ENCODE results near the gene PLEKHA4. TPM values are rescaled to one million over a fixed set of nuclear protein-coding genes. Genes with fewer than 3 reads are reported as not detected.
A peak's percentile ranks its signal among the peaks of the same experiment; 100 is the strongest.

Gene PLEKHA4
- total and polyA plus RNA-seq, 9 of the 15 experiments (the other 6 are each of a cell fraction or from before 2014, with no cell fraction given): 0.07 to 30.8 (median 11.4) TPM

DNA sequence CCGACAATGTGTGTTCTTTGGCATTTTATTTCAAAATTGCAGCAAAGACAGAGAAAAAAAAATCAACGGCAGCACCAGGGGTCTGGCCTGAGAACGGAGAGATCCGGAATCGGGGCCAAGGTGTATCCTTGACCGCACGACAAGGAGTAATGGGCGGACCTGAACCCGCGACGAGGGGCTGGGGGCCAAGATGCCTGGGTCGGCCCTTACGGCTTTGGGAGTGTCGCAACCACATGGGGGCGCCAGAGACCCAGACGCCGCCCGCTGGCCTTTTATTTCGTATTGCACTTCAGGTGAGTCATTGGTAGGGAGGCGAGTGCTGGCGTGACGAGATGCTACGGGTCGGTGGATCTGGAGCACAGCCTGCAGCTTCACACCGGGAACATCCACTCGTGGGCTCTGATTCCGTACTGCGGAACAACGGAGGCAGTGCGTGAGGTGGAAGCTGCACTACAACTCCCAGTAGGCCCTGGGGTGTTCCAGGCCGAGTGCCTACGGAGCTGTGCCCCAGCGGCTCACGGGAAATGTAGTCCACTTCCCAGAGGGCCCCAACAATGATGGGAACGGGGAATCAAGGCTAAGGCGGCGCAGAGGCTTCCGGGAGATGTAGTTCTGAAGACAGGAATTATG is 73.2 kb downstream of the PLEKHA4 start (continued):
- TF ChIP-seq, protein P1, sequence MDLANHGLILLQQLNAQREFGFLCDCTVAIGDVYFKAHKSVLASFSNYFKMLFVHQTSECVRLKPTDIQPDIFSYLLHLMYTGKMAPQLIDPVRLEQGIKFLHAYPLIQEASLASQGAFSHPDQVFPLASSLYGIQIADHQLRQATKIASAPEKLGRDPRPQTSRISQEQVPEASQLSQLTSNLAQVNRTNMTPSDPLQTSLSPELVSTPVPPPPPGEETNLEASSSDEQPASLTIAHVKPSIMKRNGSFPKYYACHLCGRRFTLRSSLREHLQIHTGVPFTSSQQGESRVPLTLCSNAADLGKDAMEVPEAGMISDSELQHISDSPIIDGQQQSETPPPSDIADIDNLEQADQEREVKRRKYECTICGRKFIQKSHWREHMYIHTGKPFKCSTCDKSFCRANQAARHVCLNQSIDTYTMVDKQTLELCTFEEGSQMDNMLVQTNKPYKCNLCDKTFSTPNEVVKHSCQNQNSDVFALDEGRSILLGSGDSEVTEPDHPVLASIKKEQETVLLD (IDR thresholded peaks at IDR 0.05): peak; percentile 82; the same call in 1 of the 2 replicates
- TF ChIP-seq ELF2 (CRISPR knock-in tag; IDR thresholded peaks at IDR 0.05) (peak; percentile 95), ZNF165 (CRISPR knock-in tag; IDR thresholded peaks at IDR 0.05; ENCODE audit: borderline replicate concordance) (no peak), ZNF561 (CRISPR knock-in tag; conservative IDR thresholded peaks at IDR 0.05) (no peak), XRCC5 (IDR thresholded peaks at IDR 0.05; ENCODE audit: low read depth, low read length) (no peak; the same call in 1 of the 2 replicates), RBM34 (IDR thresholded peaks at IDR 0.05; ENCODE audit: borderline replicate concordance, insufficient read depth, low read length) (no peak), SP1 (CRISPR knock-in tag; IDR thresholded peaks at IDR 0.05) (peak; percentile 82), RBM14 (IDR thresholded peaks at IDR 0.05; ENCODE audit: borderline replicate concordance, insufficient read depth, low read depth, low read length) (no peak), HNRNPUL1 (IDR thresholded peaks at IDR 0.05; ENCODE audit: low read length) (no peak)
- TF ChIP-seq, protein P2, sequence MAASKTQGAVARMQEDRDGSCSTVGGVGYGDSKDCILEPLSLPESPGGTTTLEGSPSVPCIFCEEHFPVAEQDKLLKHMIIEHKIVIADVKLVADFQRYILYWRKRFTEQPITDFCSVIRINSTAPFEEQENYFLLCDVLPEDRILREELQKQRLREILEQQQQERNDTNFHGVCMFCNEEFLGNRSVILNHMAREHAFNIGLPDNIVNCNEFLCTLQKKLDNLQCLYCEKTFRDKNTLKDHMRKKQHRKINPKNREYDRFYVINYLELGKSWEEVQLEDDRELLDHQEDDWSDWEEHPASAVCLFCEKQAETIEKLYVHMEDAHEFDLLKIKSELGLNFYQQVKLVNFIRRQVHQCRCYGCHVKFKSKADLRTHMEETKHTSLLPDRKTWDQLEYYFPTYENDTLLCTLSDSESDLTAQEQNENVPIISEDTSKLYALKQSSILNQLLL (CRISPR knock-in tag; IDR thresholded peaks at IDR 0.05; ENCODE audit: borderline replicate concordance): no peak
- TF ChIP-seq, protein P3, sequence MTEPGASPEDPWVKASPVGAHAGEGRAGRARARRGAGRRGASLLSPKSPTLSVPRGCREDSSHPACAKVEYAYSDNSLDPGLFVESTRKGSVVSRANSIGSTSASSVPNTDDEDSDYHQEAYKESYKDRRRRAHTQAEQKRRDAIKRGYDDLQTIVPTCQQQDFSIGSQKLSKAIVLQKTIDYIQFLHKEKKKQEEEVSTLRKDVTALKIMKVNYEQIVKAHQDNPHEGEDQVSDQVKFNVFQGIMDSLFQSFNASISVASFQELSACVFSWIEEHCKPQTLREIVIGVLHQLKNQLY (CRISPR knock-in tag; conservative IDR thresholded peaks at IDR 0.05): no peak
- TF ChIP-seq, protein P4, sequence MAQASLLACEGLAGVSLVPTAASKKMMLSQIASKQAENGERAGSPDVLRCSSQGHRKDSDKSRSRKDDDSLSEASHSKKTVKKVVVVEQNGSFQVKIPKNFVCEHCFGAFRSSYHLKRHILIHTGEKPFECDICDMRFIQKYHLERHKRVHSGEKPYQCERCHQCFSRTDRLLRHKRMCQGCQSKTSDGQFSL (CRISPR knock-in tag; IDR thresholded peaks at IDR 0.05): no peak
- TF ChIP-seq, protein P4 (tag; IDR thresholded peaks at IDR 0.05): no peak
- TF ChIP-seq, protein P5, sequence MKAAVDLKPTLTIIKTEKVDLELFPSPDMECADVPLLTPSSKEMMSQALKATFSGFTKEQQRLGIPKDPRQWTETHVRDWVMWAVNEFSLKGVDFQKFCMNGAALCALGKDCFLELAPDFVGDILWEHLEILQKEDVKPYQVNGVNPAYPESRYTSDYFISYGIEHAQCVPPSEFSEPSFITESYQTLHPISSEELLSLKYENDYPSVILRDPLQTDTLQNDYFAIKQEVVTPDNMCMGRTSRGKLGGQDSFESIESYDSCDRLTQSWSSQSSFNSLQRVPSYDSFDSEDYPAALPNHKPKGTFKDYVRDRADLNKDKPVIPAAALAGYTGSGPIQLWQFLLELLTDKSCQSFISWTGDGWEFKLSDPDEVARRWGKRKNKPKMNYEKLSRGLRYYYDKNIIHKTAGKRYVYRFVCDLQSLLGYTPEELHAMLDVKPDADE (conservative IDR thresholded peaks at IDR 0.05; ENCODE audit: control insufficient read depth, low read depth, low read length): peak; percentile 100
- TF ChIP-seq, protein P6, sequence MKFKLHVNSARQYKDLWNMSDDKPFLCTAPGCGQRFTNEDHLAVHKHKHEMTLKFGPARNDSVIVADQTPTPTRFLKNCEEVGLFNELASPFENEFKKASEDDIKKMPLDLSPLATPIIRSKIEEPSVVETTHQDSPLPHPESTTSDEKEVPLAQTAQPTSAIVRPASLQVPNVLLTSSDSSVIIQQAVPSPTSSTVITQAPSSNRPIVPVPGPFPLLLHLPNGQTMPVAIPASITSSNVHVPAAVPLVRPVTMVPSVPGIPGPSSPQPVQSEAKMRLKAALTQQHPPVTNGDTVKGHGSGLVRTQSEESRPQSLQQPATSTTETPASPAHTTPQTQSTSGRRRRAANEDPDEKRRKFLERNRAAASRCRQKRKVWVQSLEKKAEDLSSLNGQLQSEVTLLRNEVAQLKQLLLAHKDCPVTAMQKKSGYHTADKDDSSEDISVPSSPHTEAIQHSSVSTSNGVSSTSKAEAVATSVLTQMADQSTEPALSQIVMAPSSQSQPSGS (CRISPR knock-in tag; IDR thresholded peaks at IDR 0.05): no peak
- TF ChIP-seq, protein P7, sequence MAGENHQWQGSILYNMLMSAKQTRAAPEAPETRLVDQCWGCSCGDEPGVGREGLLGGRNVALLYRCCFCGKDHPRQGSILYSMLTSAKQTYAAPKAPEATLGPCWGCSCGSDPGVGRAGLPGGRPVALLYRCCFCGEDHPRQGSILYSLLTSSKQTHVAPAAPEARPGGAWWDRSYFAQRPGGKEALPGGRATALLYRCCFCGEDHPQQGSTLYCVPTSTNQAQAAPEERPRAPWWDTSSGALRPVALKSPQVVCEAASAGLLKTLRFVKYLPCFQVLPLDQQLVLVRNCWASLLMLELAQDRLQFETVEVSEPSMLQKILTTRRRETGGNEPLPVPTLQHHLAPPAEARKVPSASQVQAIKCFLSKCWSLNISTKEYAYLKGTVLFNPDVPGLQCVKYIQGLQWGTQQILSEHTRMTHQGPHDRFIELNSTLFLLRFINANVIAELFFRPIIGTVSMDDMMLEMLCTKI (IDR thresholded peaks at IDR 0.05; ENCODE audit: partially characterized antibody): no peak
